Bronchial epithelial cell (primary cell): ENCODE data around the gene HCFC1R1. TPM values are rescaled to one million over a fixed set of nuclear protein-coding genes. Genes with fewer than 3 reads are reported as not detected.

Experiments
- DNase-seq: peaks from one replicate; pipeline ENCODE4 v3.0.0-alpha.2; 2010; ENCODE audit warnings: low read depth
- FAIRE-seq: peaks from 2 replicates; lab custom pipeline; 2011; peaks lifted over from hg19 to GRCh38; lab: Jason Lieb, UNC
- H3K27me3 ChIP-seq: 2 replicates; pipeline ENCODE4 v1.5.1; 2011; ENCODE audit warnings: low read length; ENCODE audit not compliant: control insufficient read depth, insufficient read depth
- H3K36me3 ChIP-seq: 2 replicates; pipeline ENCODE4 v1.5.1; 2011; ENCODE audit warnings: low read length; ENCODE audit not compliant: control insufficient read depth, insufficient read depth
- H3K4me3 ChIP-seq: 2 replicates; pipeline ENCODE4 v1.5.1; 2011; ENCODE audit warnings: mild to moderate bottlenecking, low read depth, low read length, control low read depth
- total RNA-seq: library from RNA; depleted of rRNA; stranded (reverse); fragments of >200 nt; gene quantifications from 2 replicates; pipeline ENCODE4 v1.2.1, GENCODE V29; 2014
- TF ChIP-seq, protein P1 (sequence below): IDR thresholded peaks from 2 replicates; pipeline ENCODE4 v1.5.1; 2011; ENCODE audit warnings: mild to moderate bottlenecking, moderate library complexity, low read length, control low read depth, inconsistent platforms; ENCODE audit not compliant: insufficient read depth, severe bottlenecking

HCFC1R1 gene
- total RNA-seq, 1 donor from 2014 or later, result 1.1 TPM

DNA sequence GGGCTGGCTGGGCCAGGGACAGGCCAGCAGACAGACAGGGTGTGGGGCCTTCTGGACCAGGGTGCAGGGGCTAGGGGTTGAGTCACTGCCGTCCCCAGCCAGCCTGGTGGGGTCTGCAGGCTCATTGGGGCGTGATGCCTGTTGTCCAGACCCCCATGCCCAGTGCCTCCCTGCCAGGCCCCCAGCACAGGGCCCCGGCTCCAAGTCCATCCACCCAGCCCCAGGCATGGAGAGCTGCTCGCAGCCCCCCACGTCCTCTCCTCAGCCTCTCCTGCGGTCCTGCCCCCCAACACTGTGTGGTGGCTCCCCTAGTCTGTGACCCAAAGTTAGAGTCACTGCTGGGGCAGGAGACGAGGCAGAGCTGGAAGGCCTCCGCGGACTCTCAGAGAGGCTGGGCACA, 36.5 kb downstream of the HCFC1R1 start:
- H3K4me3 ChIP-seq, result no peak overlapping the region
- no peak for DNase-seq
- no peaks in the 10 kb centered on the region for H3K36me3 ChIP-seq
- FAIRE-seq, result no peak
- peaks cover 7% of the 10 kb centered on the region for H3K27me3 ChIP-seq
- TF ChIP-seq, protein P1, sequence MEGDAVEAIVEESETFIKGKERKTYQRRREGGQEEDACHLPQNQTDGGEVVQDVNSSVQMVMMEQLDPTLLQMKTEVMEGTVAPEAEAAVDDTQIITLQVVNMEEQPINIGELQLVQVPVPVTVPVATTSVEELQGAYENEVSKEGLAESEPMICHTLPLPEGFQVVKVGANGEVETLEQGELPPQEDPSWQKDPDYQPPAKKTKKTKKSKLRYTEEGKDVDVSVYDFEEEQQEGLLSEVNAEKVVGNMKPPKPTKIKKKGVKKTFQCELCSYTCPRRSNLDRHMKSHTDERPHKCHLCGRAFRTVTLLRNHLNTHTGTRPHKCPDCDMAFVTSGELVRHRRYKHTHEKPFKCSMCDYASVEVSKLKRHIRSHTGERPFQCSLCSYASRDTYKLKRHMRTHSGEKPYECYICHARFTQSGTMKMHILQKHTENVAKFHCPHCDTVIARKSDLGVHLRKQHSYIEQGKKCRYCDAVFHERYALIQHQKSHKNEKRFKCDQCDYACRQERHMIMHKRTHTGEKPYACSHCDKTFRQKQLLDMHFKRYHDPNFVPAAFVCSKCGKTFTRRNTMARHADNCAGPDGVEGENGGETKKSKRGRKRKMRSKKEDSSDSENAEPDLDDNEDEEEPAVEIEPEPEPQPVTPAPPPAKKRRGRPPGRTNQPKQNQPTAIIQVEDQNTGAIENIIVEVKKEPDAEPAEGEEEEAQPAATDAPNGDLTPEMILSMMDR, result no peak

DNA sequence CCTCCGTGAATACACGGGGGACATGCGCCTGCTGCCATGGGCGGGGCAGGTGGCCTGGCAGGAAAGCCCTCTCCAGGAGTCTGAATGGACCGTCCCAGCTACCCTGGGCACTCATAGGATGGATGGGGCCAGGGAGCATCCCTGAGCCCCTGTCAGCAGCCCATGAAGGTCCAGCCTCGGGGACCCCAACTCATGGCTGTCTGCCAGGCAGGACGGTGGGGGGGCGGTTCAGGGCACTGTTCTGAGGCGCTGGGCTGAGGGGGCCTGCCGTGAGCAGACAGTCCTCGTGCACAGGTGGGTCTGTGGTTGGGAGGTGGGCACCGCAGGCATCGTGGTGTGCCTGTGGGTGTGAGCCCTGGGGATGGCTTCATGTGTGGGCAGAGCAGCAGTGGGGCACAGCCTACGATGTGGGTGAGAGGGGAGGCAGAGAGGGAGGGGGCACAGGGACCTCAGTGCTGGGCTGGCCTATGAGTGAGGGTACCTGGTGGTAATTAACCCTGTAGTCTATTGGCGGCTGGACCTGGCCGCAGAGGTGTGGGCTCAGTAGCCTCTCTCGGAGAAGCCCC, 37.0 kb downstream of the HCFC1R1 start:
- Histone ChIP-seq H3K4me3 (no peak overlapping the region), H3K27me3 (peaks cover 7% of the 10 kb centered on the region), H3K36me3 (no peaks in the 10 kb centered on the region)
- TF ChIP-seq, protein P1, result no peak
- DNase-seq, result no peak
- no peak for FAIRE-seq

DNA sequence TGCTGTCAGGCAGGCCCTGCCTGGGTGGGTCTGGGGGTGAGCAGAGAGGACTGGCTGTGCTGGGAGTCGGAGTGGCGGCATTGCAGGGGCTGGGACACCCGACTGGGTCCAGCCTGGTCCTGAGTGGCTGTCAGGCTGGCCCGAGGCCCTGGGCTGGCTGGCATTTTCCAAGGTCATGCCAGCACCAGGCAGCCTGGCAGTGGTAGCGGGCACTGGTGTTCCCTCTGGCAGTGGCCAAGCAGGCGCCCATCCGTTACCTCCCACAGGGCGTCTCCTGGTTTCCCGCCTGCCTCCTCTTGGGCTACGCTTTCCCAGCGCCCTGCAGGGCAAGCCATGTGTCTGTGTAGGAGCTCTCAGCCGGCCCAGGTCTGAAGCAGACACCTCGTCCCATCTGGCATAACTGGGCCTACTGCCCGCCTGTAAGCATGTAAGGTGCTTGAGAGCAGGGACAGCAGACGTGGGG, 37.8 kb downstream of the HCFC1R1 start:
- no peak for FAIRE-seq

DNA sequence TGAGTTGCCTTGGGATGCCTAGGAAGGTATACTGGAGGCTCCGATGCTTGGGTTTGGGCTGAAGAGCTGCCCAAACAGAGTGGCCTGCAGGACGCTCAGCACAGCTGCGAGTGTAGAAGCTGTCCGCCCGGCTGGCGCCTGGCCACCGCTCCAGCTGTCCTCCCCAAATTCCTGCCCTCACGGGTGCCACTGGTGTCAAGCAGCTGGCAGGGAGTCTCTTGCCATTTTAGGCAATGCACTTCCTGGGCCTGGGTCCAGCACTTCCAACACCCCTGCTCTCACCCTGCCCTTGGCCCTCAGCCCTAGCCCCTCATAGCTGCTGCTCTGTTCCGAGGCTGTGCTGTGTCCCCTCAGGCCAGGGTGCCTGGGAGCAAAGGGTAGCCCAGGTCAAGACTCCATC, 38.3 kb downstream of the HCFC1R1 start:
- DNase-seq (no peak), FAIRE-seq (no peak)
- Histone ChIP-seq H3K27me3 (peaks cover 7% of the 10 kb centered on the region), H3K4me3 (no peak overlapping the region), H3K36me3 (no peaks in the 10 kb centered on the region)
- TF ChIP-seq, protein P1, result no peak

More for the DNA sequence above, 37.8 kb downstream of the HCFC1R1 start:
- TF ChIP-seq, protein P1, result no peak
- no peak for DNase-seq
- Histone ChIP-seq H3K36me3 (no peaks in the 10 kb centered on the region), H3K27me3 (peaks cover 7% of the 10 kb centered on the region), H3K4me3 (no peak overlapping the region)

DNA sequence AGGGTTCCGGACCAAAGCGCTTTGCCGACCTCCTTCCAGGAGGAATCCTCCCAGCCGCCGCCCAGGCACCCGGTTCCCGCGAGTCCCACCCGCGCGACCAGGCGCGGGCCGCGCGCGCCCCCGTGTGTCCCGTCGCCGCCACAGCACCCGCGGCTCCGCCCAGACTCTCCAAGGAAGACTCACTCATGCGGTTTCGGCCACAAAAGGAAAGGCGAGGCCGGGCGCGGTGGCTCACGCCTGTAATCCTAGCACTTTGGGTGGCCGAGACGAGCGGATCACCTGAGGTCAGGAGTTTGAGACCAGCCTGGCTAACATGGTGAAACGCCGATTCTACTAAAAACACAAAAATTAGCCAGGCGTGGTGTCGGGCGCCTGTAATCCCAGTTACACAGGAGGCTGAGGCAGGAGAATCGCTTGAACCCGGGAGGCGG, 40.0 kb downstream of the HCFC1R1 start:
- Histone ChIP-seq H3K27me3 (peaks cover 2% of the 10 kb centered on the region), H3K4me3 (peak overlapping the region; percentile 18), H3K36me3 (no peaks in the 10 kb centered on the region)
- TF ChIP-seq, protein P1, result peak; percentile 81
- DNase-seq, result peak; percentile 67
- FAIRE-seq, result no peak

DNA sequence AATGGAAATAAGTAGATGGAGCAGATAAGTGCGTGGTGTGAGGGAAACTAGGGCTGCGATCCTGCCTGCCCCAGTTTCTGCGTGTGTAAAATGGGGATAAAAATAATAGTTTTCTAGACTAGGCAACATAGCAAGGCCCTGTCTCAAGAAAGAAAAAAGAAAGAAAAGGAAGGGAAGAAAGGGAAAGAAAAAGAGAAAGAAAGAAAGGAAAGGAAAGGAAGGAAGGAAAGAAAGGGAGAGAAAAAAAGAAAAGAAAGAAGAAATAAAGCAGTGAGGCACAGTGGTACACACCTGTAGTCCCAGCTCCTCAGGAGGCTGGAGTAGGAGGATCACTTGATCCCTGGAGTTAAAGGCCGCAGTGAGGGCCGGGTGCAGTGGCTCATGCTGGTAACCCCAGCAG, 41.3 kb downstream of the HCFC1R1 start:
- FAIRE-seq (no peak), DNase-seq (no peak)
- Histone ChIP-seq H3K36me3 (no peaks in the 10 kb centered on the region), H3K4me3 (no peak overlapping the region), H3K27me3 (peaks cover 2% of the 10 kb centered on the region)
- TF ChIP-seq, protein P1, result no peak
